Ovary (tissue), 1 donor: ENCODE results near the gene SS18L1.

Experiments used
- EP300 ChIP-seq: sonication (generic); formaldehyde crosslinking; IDR thresholded peaks from one replicate; pipeline ENCODE4 v1.6.1; 2017; ENCODE audit warnings: antibody characterized with exemption
- POLR2A ChIP-seq: fragments of 450-650 bp; IDR thresholded peaks from one replicate; pipeline ENCODE4 v1.6.1; 2017; ENCODE audit warnings: antibody characterized with exemption, mild to moderate bottlenecking, moderate library complexity

DNA sequence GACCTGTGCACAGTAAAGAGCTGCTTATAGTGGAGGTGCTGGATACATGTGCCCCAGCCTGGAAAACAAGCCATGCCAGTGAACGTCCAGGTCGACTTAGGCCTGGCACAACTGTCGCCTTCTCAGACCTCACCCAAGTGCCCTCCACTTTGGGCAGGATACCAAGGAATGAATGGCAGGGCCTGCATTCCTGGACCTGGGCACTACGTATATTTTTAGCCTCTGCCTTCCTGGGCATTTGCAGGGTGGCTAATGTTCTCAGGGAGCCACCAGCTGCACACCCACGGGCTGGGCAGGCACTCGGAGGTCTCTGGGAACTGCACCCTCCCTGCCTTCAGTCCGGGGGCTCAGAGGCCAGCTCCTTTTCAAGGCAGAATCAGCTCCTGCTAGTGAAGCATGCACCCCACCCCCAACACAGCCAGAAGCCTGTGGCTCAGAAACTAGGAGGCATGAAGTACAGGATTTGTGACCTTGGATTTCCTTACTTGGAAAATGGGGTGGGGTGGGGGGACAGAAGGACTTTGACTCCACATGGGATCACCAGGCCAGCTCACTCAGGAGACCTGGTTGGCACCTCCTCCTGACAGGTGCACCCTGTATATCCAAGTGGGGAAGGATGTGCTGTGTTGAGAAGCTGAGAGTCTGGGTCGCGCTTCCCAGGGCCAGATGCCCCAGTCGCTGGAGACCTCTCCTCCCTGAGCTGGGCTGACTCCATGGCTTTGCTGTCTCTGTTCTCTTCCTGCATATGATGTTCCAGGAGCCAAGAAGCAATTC, 23.8 kb upstream of the SS18L1 start:
- TF ChIP-seq POLR2A = no peak
- no peak for TF ChIP-seq EP300
